Endothelial cell of umbilical vein (primary cell): Measurements from ENCODE around the gene CPO. TPM values are rescaled to one million over a fixed set of nuclear protein-coding genes. Genes with fewer than 3 reads are reported as not detected.
A peak's percentile ranks its signal among the peaks of the same experiment; 100 is the strongest.

Experiments
- BruUV-seq: library from RNA; stranded (reverse); fragments of 400-500 nt; replicated peaks from 2 replicates; lab custom pipeline; 2021; lab: Mats Ljungman, UMichigan
- CTCF ChIA-PET: fragments of 300-600, 350-600 bp; sonication (Branson Sonifier 250); formaldehyde crosslinking; loops from one replicate; lab custom pipeline; 2021; ENCODE audit warnings: antibody characterized with exemption, inconsistent platforms; lab: Charles Lee
- POLR2A ChIA-PET: fragments of 300-600, 350-600 bp; sonication (Branson Sonifier 250); formaldehyde crosslinking; loops from one replicate; lab custom pipeline; 2021; ENCODE audit warnings: antibody characterized with exemption, inconsistent platforms; lab: Charles Lee
- DNase-seq: peaks from one replicate; pipeline ENCODE4 v3.0.0-alpha.2; 2011; ENCODE audit warnings: low read depth, low spot score
- FAIRE-seq: peaks from 2 replicates; lab custom pipeline; 2011; peaks lifted over from hg19 to GRCh38; lab: Jason Lieb, UNC
- H2AFZ ChIP-seq: 2 replicates; pipeline ENCODE4 v1.6.0; 2012; ENCODE audit warnings: low read depth, low read length, control low read depth, inconsistent platforms
- H3K27ac ChIP-seq: 2 replicates; pipeline ENCODE4 v1.5.1; 2011; ENCODE audit warnings: low read depth, mild to moderate bottlenecking, control low read depth, low read length, moderate library complexity; ENCODE audit not compliant: insufficient read depth
- H3K27me3 ChIP-seq, 2 experiments: 2 replicates each; pipeline versions ENCODE4 v1.6.0 to v1.6.1; 2011; ENCODE audit warnings: low read length in 2 of 2, mixed read lengths in 1 of 2; ENCODE audit not compliant: control insufficient read depth in 2 of 2, insufficient read depth in 2 of 2
- H3K36me3 ChIP-seq, 2 experiments: 2 replicates in 1 of 2; 3 replicates in 1 of 2; pipeline ENCODE4 v1.5.1; 2011; ENCODE audit warnings: low read length in 2 of 2, mild to moderate bottlenecking in 1 of 2, moderate library complexity in 1 of 2; ENCODE audit not compliant: control insufficient read depth in 2 of 2, insufficient read depth in 2 of 2; ENCODE audit errors: extremely low read depth in 1 of 2
- H3K4me1 ChIP-seq: 3 replicates; pipeline ENCODE4 v1.5.1; 2011; ENCODE audit warnings: mild to moderate bottlenecking, low read length; ENCODE audit not compliant: control insufficient read depth, insufficient read depth; ENCODE audit errors: extremely low read depth
- H3K4me2 ChIP-seq: 2 replicates; pipeline ENCODE4 v1.6.1; 2011; ENCODE audit warnings: low read length, control low read depth, mixed read lengths; ENCODE audit not compliant: insufficient read depth
- H3K4me3 ChIP-seq, 3 experiments: fragments of 200-600 bp in 1 of 3; sonication (generic), shearing (Covaris generic) in 1 of 3; replicated peaks in 1 of 3; 2 replicates each; pipeline ENCODE4 v1.5.1; 2011 to 2016; ENCODE audit warnings: control low read depth in 3 of 3, low read length in 3 of 3, mild to moderate bottlenecking in 2 of 3, inconsistent platforms in 1 of 3, low read depth in 1 of 3, moderate library complexity in 1 of 3; ENCODE audit not compliant: insufficient read depth in 1 of 3
- H3K79me2 ChIP-seq: 2 replicates; pipeline ENCODE4 v1.6.0; 2012; ENCODE audit warnings: low read length, inconsistent platforms; ENCODE audit not compliant: control insufficient read depth, insufficient read depth
- H3K9ac ChIP-seq: replicated peaks from 2 replicates; pipeline ENCODE3; 2011; ENCODE audit warnings: low read length, control low read depth; ENCODE audit not compliant: insufficient read depth; ENCODE audit errors: extremely low read depth
- H3K9me1 ChIP-seq: replicated peaks from 3 replicates; pipeline ENCODE4 v1.6.0; 2011; ENCODE audit warnings: mild to moderate bottlenecking, low read length; ENCODE audit not compliant: control insufficient read depth, insufficient read depth; ENCODE audit errors: extremely low read depth
- H3K9me3 ChIP-seq: replicated peaks from 2 replicates; pipeline ENCODE4 v1.5.1; 2012; ENCODE audit warnings: low read length, inconsistent platforms; ENCODE audit not compliant: control insufficient read depth, insufficient read depth
- H4K20me1 ChIP-seq: replicated peaks from 2 replicates; pipeline ENCODE3; 2011; ENCODE audit warnings: mild to moderate bottlenecking, low read length; ENCODE audit not compliant: control insufficient read depth, insufficient read depth; ENCODE audit errors: extremely low read depth
- CTCF ChIP-seq, 2 donors: IDR thresholded peaks; 1 replicate in 1 of 2; 2 replicates in 1 of 2; pipeline ENCODE4 v1.5.1; 2011; ENCODE audit warnings: low read length in 2 of 2, mild to moderate bottlenecking in 2 of 2, moderate library complexity in 2 of 2, control low read depth in 1 of 2, inconsistent platforms in 1 of 2, low read depth in 1 of 2; ENCODE audit not compliant: insufficient read depth in 1 of 2; ENCODE audit errors: extremely low read depth in 1 of 2
- EZH2 ChIP-seq: IDR thresholded peaks from 2 replicates; pipeline ENCODE4 v1.6.1; 2012; ENCODE audit warnings: borderline replicate concordance, low read depth, mild to moderate bottlenecking, moderate library complexity, low read length, inconsistent platforms; ENCODE audit not compliant: severe bottlenecking
- FOS ChIP-seq: IDR thresholded peaks from 2 replicates; pipeline ENCODE4 v1.6.1; 2011; ENCODE audit warnings: mild to moderate bottlenecking, low read length, moderate library complexity, borderline replicate concordance; ENCODE audit not compliant: insufficient read depth
- GATA2 ChIP-seq: IDR thresholded peaks from 2 replicates; pipeline ENCODE4 v1.7.0; 2011; ENCODE audit warnings: low read depth, mild to moderate bottlenecking, moderate library complexity, mixed read lengths, low read length; ENCODE audit not compliant: insufficient read length, insufficient read depth
- JUN ChIP-seq: IDR thresholded peaks from 2 replicates; pipeline ENCODE4 v1.6.1; 2011; ENCODE audit warnings: borderline replicate concordance, low read depth; ENCODE audit not compliant: insufficient read length, insufficient read depth
- MAX ChIP-seq: IDR thresholded peaks from 2 replicates; pipeline ENCODE4 v1.6.1; 2011; ENCODE audit not compliant: insufficient read depth, insufficient read length
- MYC ChIP-seq: IDR thresholded peaks from one replicate; pipeline ENCODE4 v1.6.1; 2011; ENCODE audit warnings: mild to moderate bottlenecking, low read depth, low read length
- POLR2A ChIP-seq: IDR thresholded peaks from 2 replicates; pipeline ENCODE4 v1.6.1; 2012; ENCODE audit warnings: low read depth, mild to moderate bottlenecking, control low read depth, low read length
- POLR2AphosphoS5 ChIP-seq: IDR thresholded peaks from 2 replicates; pipeline ENCODE4 v1.6.1; 2012; ENCODE audit warnings: low read depth, mild to moderate bottlenecking, control low read depth, low read length, moderate library complexity; ENCODE audit not compliant: insufficient read depth
- dilution Hi-C: fragments of 300-500 bp; cut with MboI; formaldehyde crosslinking; loops from one replicate; pipeline ENCODE4 v1.15.0; 2019; ENCODE audit warnings: low sequenced_read_pairs; ENCODE audit not compliant: extremely low pct_ligation_motif_present
- intact Hi-C: fragments of 100-400 bp; cut with micrococcal nuclease; formaldehyde crosslinking; loops from one replicate; pipeline ENCODE4 v1.10.0; 2022
- polyA plus RNA-seq, 4 experiments: library from polyadenylated mRNA; depleted of rRNA in 3 of 4; stranded (reverse) in 3 of 4; unstranded in 1 of 4; fragments of >200 nt; gene quantifications; 2 replicates each; pipeline versions ENCODE4 v1.2.1 to v1.2.3, GENCODE V29; 2011 to 2012; ENCODE audit warnings: missing spikeins in 1 of 4
- total RNA-seq: library from RNA; stranded (reverse); gene quantifications from 2 replicates; pipeline ENCODE4 v1.2.3, GENCODE V29; 2021

Gene CPO
- total and polyA plus RNA-seq, 2 donors (not counting 3 experiments of a cell fraction or from before 2014, with no cell fraction given) = not detected

- H3K27ac ChIP-seq = no peak overlapping the region
- DNase-seq = peak; percentile 35
- BruUV-seq = no TSS peak
- H3K79me2 ChIP-seq = no peaks in the 10 kb centered on the region
- peaks cover 21% of the 10 kb centered on the region for H3K4me1 ChIP-seq
- no peak overlapping the region for H2AFZ ChIP-seq
- H3K4me2 ChIP-seq = peak overlapping the region; percentile 11
- no peaks in the 10 kb centered on the region for H3K9me1 ChIP-seq
- no peaks in the 10 kb centered on the region for H3K36me3 ChIP-seq
- H3K9ac ChIP-seq = no peak overlapping the region
- POLR2A ChIA-PET = no interaction called here
- no peaks in the 10 kb centered on the region for H4K20me1 ChIP-seq
- no peaks in the 10 kb centered on the region for H3K9me3 ChIP-seq
- H3K4me3 ChIP-seq = no peak overlapping the region
- TF ChIP-seq MAX (no peak), POLR2AphosphoS5 (no peak), MYC (no peak), POLR2A (no peak), GATA2 (no peak), EZH2 (no peak), FOS (no peak), CTCF (IDR thresholded peaks at IDR 0.05; ENCODE audit: extremely low read depth in 1 of 2, insufficient read depth in 1 of 2, low read depth in 1 of 2, low read length in 2 of 2) (no peak), JUN (no peak)
- FAIRE-seq = peak; percentile 73
- H3K27me3 ChIP-seq = no peaks in the 10 kb centered on the region
- intact Hi-C loops (no loop called here), dilution Hi-C loops (no loop called here)
- CTCF ChIA-PET = interaction anchor here (1.4 kb wide), 1 partner anchor 460 kb away, joined by 4 read pairs; no protein-coding TSS in a partner anchor
Observed at GRCh38 chr2:207012461-207012860, 73.1 kb downstream of the CPO start.
